Astrocyte (in vitro differentiated cells and primary cell): ENCODE results near the gene AHNAK. TPM values are rescaled to one million over a fixed set of nuclear protein-coding genes. Genes with fewer than 3 reads are reported as not detected.

Experiments used
- DNase-seq: peaks from one replicate; pipeline ENCODE4 v3.0.0-alpha.2; 2010; ENCODE audit warnings: low read depth
- FAIRE-seq: peaks from 2 replicates; lab custom pipeline; 2011; peaks lifted over from hg19 to GRCh38; lab: Jason Lieb, UNC
- H2AFZ ChIP-seq: 2 replicates; pipeline ENCODE4 v1.6.0; 2012; ENCODE audit warnings: low read depth, low read length, inconsistent platforms
- H3K27ac ChIP-seq: 2 replicates; pipeline ENCODE4 v1.5.1; 2011; ENCODE audit warnings: low read depth, low read length, inconsistent platforms
- H3K27me3 ChIP-seq: 2 replicates; pipeline ENCODE4 v1.6.0; 2011; ENCODE audit warnings: low read length, inconsistent platforms; ENCODE audit not compliant: insufficient read depth
- H3K36me3 ChIP-seq: 2 replicates; pipeline ENCODE4 v1.5.1; 2011; ENCODE audit warnings: low read length, inconsistent platforms; ENCODE audit not compliant: insufficient read depth
- H3K4me1 ChIP-seq: 2 replicates; pipeline ENCODE4 v1.5.1; 2011; ENCODE audit warnings: low read length, inconsistent platforms; ENCODE audit not compliant: insufficient read depth
- H3K4me2 ChIP-seq: 2 replicates; pipeline ENCODE4 v1.6.0; 2012; ENCODE audit warnings: low read length, inconsistent platforms
- H3K4me3 ChIP-seq: 2 replicates; pipeline ENCODE4 v1.5.1; 2011; ENCODE audit warnings: low read depth, mild to moderate bottlenecking, low read length, inconsistent platforms; ENCODE audit not compliant: insufficient read depth
- H3K79me2 ChIP-seq: 2 replicates; pipeline ENCODE4 v1.6.0; 2012; ENCODE audit warnings: mild to moderate bottlenecking, low read length, inconsistent platforms; ENCODE audit not compliant: insufficient read depth
- H3K9ac ChIP-seq: 2 replicates; pipeline ENCODE4 v1.6.0; 2012; ENCODE audit warnings: mild to moderate bottlenecking, low read length, inconsistent platforms
- H3K9me3 ChIP-seq: 2 replicates; pipeline ENCODE4 v1.5.1; 2012; ENCODE audit warnings: low read depth, mild to moderate bottlenecking, low read length, inconsistent platforms; ENCODE audit not compliant: insufficient read depth
- H4K20me1 ChIP-seq: 2 replicates; pipeline ENCODE4 v1.6.0; 2012; ENCODE audit warnings: low read length, inconsistent platforms; ENCODE audit not compliant: insufficient read depth
- H3K27ac Mint-ChIP-seq: one replicate; pipeline ENCODE4 v1.8.0; 2021; ENCODE audit warnings: mild to moderate bottlenecking, mixed read lengths; ENCODE audit not compliant: unreplicated experiment
- H3K27me3 Mint-ChIP-seq: one replicate; pipeline ENCODE4 v1.8.0; 2021; ENCODE audit warnings: low read depth, mixed read lengths; ENCODE audit not compliant: unreplicated experiment
- H3K36me3 Mint-ChIP-seq: one replicate; pipeline ENCODE4 v1.8.0; 2021; ENCODE audit warnings: low read depth, mixed read lengths; ENCODE audit not compliant: unreplicated experiment
- H3K4me1 Mint-ChIP-seq: one replicate; pipeline ENCODE4 v1.8.0; 2021; ENCODE audit warnings: low read depth, mixed read lengths; ENCODE audit not compliant: unreplicated experiment
- H3K4me3 Mint-ChIP-seq: one replicate; pipeline ENCODE4 v1.8.0; 2021; ENCODE audit warnings: mild to moderate bottlenecking, moderate library complexity, mixed read lengths; ENCODE audit not compliant: unreplicated experiment
- H3K9me3 Mint-ChIP-seq: one replicate; pipeline ENCODE4 v1.8.0; 2021; ENCODE audit warnings: mild to moderate bottlenecking, mixed read lengths; ENCODE audit not compliant: unreplicated experiment
- EZH2 ChIP-seq: IDR thresholded peaks from 2 replicates; pipeline ENCODE4 v1.6.1; 2012; ENCODE audit warnings: mild to moderate bottlenecking, low read length, inconsistent platforms; ENCODE audit not compliant: insufficient read depth
- total RNA-seq: library from RNA; stranded (reverse); gene quantifications from 2 replicates; pipeline ENCODE4 v1.2.1, GENCODE V29; 2021
- TF ChIP-seq, protein P1 (sequence below): IDR thresholded peaks from 2 replicates; pipeline ENCODE4 v1.5.1; 2011; ENCODE audit warnings: low read depth, mild to moderate bottlenecking, inconsistent platforms, low read length, moderate library complexity; ENCODE audit not compliant: insufficient read depth

The AHNAK gene
- total RNA-seq, 1 donor from 2014 or later: 378 TPM

- Histone ChIP-seq H3K4me1 (peaks cover 44% of the 10 kb centered on the region), H3K27me3 (no peaks in the 10 kb centered on the region), H3K9me3 (no peaks in the 10 kb centered on the region), H3K4me3 (peak overlapping the region; percentile 2), H3K27ac (peak overlapping the region; percentile 57), H3K79me2 (no peaks in the 10 kb centered on the region), H2AFZ (peak overlapping the region; percentile 3), H3K9ac (no peak overlapping the region), H3K4me2 (peak overlapping the region; percentile 56), H3K36me3 (no peaks in the 10 kb centered on the region), H4K20me1 (no peaks in the 10 kb centered on the region)
- H3K9me3 Mint-ChIP-seq: peaks cover 3% of the 10 kb centered on the region
- H3K4me1 Mint-ChIP-seq: peaks cover 35% of the 10 kb centered on the region
- peak overlapping the region; percentile 2 for H3K4me3 Mint-ChIP-seq
- DNase-seq (peak; percentile 67), FAIRE-seq (no peak)
- peaks cover 19% of the 10 kb centered on the region for H3K27me3 Mint-ChIP-seq
- no peak for TF ChIP-seq EZH2
- TF ChIP-seq, protein P1, sequence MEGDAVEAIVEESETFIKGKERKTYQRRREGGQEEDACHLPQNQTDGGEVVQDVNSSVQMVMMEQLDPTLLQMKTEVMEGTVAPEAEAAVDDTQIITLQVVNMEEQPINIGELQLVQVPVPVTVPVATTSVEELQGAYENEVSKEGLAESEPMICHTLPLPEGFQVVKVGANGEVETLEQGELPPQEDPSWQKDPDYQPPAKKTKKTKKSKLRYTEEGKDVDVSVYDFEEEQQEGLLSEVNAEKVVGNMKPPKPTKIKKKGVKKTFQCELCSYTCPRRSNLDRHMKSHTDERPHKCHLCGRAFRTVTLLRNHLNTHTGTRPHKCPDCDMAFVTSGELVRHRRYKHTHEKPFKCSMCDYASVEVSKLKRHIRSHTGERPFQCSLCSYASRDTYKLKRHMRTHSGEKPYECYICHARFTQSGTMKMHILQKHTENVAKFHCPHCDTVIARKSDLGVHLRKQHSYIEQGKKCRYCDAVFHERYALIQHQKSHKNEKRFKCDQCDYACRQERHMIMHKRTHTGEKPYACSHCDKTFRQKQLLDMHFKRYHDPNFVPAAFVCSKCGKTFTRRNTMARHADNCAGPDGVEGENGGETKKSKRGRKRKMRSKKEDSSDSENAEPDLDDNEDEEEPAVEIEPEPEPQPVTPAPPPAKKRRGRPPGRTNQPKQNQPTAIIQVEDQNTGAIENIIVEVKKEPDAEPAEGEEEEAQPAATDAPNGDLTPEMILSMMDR: no peak
- H3K27ac Mint-ChIP-seq: peak overlapping the region; percentile 78
- no peaks in the 10 kb centered on the region for H3K36me3 Mint-ChIP-seq
Measured at GRCh38 chr11:62427630-62428233, 118.9 kb downstream of the AHNAK start.

GRCh38 chr11:62423012-62423411, 123.6 kb downstream of the AHNAK start:
- peaks cover 36% of the 10 kb centered on the region for H3K27me3 Mint-ChIP-seq
- H3K79me2 ChIP-seq: no peaks in the 10 kb centered on the region
- H3K9me3 ChIP-seq: no peaks in the 10 kb centered on the region
- H3K9me3 Mint-ChIP-seq: peaks cover 1% of the 10 kb centered on the region
- no peaks in the 10 kb centered on the region for H3K36me3 Mint-ChIP-seq
- H3K27ac Mint-ChIP-seq: no peak overlapping the region
- H2AFZ ChIP-seq: no peak overlapping the region
- peaks cover 19% of the 10 kb centered on the region for H3K4me1 ChIP-seq
- no peaks in the 10 kb centered on the region for H4K20me1 ChIP-seq
- peaks cover 3% of the 10 kb centered on the region for H3K27me3 ChIP-seq
- no peak overlapping the region for H3K9ac ChIP-seq
- H3K4me1 Mint-ChIP-seq: peaks cover 18% of the 10 kb centered on the region
- H3K36me3 ChIP-seq: no peaks in the 10 kb centered on the region
- H3K4me3 Mint-ChIP-seq: no peak overlapping the region
- TF ChIP-seq EZH2: no peak
- TF ChIP-seq, protein P1: no peak
- no peak overlapping the region for H3K4me2 ChIP-seq
- DNase-seq (no peak), FAIRE-seq (no peak)
- no peak overlapping the region for H3K27ac ChIP-seq
- H3K4me3 ChIP-seq: no peak overlapping the region

- peaks cover 11% of the 10 kb centered on the region for H3K4me1 ChIP-seq
- no peak overlapping the region for H3K4me3 Mint-ChIP-seq
- no peak overlapping the region for H3K9ac ChIP-seq
- peaks cover 3% of the 10 kb centered on the region for H3K27me3 ChIP-seq
- H3K4me1 Mint-ChIP-seq: peaks cover 11% of the 10 kb centered on the region
- H3K9me3 ChIP-seq: no peaks in the 10 kb centered on the region
- H3K36me3 ChIP-seq: no peaks in the 10 kb centered on the region
- no peak overlapping the region for H3K4me3 ChIP-seq
- no peak overlapping the region for H3K4me2 ChIP-seq
- H3K9me3 Mint-ChIP-seq: peaks cover 1% of the 10 kb centered on the region
- H3K27me3 Mint-ChIP-seq: peaks cover 40% of the 10 kb centered on the region
- H3K79me2 ChIP-seq: no peaks in the 10 kb centered on the region
- no peak for DNase-seq
- no peaks in the 10 kb centered on the region for H4K20me1 ChIP-seq
- TF ChIP-seq, protein P1: no peak
- TF ChIP-seq EZH2: no peak
- H3K27ac Mint-ChIP-seq: no peak overlapping the region
- H3K36me3 Mint-ChIP-seq: no peaks in the 10 kb centered on the region
- FAIRE-seq: no peak
- no peak overlapping the region for H2AFZ ChIP-seq
- H3K27ac ChIP-seq: no peak overlapping the region
Measured at GRCh38 chr11:62421996-62422395, 124.6 kb downstream of the AHNAK start.
